Nephron progenitor cell (in vitro differentiated cells): ENCODE results near the gene FBXO22.
A peak's percentile ranks its signal among the peaks of the same experiment; 100 is the strongest.

Source experiments
- DNase-seq: peaks from one replicate; pipeline ENCODE4 v3.0.0; 2021
- H3K27ac Mint-ChIP-seq: 2 replicates; pipeline ENCODE4 v1.8.0; 2021; ENCODE audit warnings: mild to moderate bottlenecking, moderate library complexity, mixed read lengths
- H3K27me3 Mint-ChIP-seq: 2 replicates; pipeline ENCODE4 v1.8.0; 2021; ENCODE audit warnings: mild to moderate bottlenecking, low read depth, mixed read lengths; ENCODE audit not compliant: poor library complexity
- H3K36me3 Mint-ChIP-seq: 2 replicates; pipeline ENCODE4 v1.8.0; 2021; ENCODE audit warnings: low read depth, mixed read lengths
- H3K4me1 Mint-ChIP-seq: 2 replicates; pipeline ENCODE4 v1.8.0; 2021; ENCODE audit warnings: mixed read lengths
- H3K4me3 Mint-ChIP-seq: 2 replicates; pipeline ENCODE4 v1.8.0; 2021; ENCODE audit warnings: mild to moderate bottlenecking, moderate library complexity, mixed read lengths
- H3K9me3 Mint-ChIP-seq: 2 replicates; pipeline ENCODE4 v1.8.0; 2021; ENCODE audit warnings: mild to moderate bottlenecking, moderate library complexity, mixed read lengths
- CTCF ChIP-seq: fragments of 200-600 bp; sonication (generic); IDR thresholded peaks from 2 replicates; pipeline ENCODE4 v1.5.0; 2021; ENCODE audit warnings: antibody characterized with exemption

Gene FBXO22

DNA sequence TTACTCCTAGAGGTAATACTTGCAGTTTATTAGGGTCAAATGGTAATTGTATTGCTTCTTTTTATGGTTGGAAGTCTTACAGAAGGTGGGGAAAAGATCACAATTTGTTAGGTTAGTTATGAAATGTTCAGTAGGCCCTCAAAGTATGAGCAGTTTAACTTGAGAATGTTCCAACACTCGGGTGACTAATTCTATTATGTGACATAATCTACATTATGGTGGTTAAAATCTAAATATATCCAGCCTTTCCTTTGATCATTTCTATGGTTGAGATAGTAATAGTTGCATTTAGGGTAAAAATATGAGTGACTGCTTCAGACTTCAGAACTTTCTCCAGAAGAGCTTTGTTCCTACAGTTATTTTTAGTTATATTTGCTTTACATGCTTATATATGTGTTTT, 19.6 kb upstream of the FBXO22 start:
- Mint-ChIP-seq H3K4me3 (no peak overlapping the region), H3K9me3 (no peaks in the 10 kb centered on the region), H3K27me3 (peaks cover 2% of the 10 kb centered on the region), H3K27ac (peak overlapping the region; percentile 6), H3K4me1 (no peaks in the 10 kb centered on the region), H3K36me3 (peaks cover 34% of the 10 kb centered on the region)
- no peak for TF ChIP-seq CTCF
- no peak for DNase-seq

DNA sequence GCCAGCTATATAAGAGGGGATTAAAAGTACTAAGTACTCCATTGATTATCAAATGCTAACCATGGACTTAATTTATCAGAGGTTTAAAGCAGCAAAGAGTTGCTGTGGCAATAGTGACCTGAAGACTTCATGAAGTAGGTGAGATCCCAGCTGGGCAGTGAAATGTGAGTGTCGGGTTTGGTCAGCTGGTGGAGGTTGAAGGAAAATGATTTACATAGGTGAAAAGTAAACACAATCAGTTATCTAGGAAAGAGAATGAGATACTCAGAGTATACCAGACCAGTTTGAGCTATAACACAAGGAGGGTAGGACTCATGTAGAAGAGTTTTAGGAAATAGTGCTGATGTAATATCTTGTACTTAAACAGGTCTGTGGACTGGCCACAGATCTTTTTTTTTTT, 16.5 kb upstream of the FBXO22 start:
- no peaks in the 10 kb centered on the region for H3K4me1 Mint-ChIP-seq
- no peak for TF ChIP-seq CTCF
- H3K36me3 Mint-ChIP-seq = peaks cover 36% of the 10 kb centered on the region
- peaks cover 2% of the 10 kb centered on the region for H3K27me3 Mint-ChIP-seq
- no peak overlapping the region for H3K4me3 Mint-ChIP-seq
- H3K9me3 Mint-ChIP-seq = no peaks in the 10 kb centered on the region
- no peak for DNase-seq
- no peak overlapping the region for H3K27ac Mint-ChIP-seq

DNA sequence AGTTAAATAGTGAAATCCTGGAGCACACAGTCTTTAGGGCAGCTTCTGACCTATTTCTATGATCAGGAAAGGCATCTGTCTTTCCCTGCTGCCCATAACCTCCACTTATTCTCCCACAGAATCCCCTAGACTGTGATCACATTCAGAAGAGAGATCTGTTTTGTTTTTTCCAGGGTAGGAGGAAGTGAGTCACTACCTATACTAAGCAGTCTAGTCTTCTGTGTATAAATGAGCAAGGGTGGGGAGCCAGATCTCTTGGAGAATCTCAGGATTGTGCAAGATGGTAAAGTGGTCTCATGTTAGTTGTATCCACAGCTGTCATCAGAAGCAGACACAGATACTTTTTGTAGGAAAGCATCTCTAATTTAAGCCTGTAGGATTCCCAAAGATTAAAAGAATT, 11.8 kb upstream of the FBXO22 start:
- Mint-ChIP-seq H3K27ac (no peak overlapping the region), H3K36me3 (peaks cover 31% of the 10 kb centered on the region), H3K4me1 (no peaks in the 10 kb centered on the region), H3K9me3 (no peaks in the 10 kb centered on the region), H3K27me3 (peaks cover 4% of the 10 kb centered on the region), H3K4me3 (no peak overlapping the region)
- TF ChIP-seq CTCF = no peak
- DNase-seq = no peak

GRCh38 chr15:75895731-75896130, 7.9 kb upstream of the FBXO22 start:
- no peak overlapping the region for H3K27ac Mint-ChIP-seq
- DNase-seq = no peak
- H3K9me3 Mint-ChIP-seq = no peaks in the 10 kb centered on the region
- H3K36me3 Mint-ChIP-seq = peaks cover 24% of the 10 kb centered on the region
- H3K4me1 Mint-ChIP-seq = no peaks in the 10 kb centered on the region
- H3K27me3 Mint-ChIP-seq = peaks cover 4% of the 10 kb centered on the region
- no peak for TF ChIP-seq CTCF
- no peak overlapping the region for H3K4me3 Mint-ChIP-seq

GRCh38 chr15:75900577-75900976, 3.1 kb upstream of the FBXO22 start:
- peaks cover 5% of the 10 kb centered on the region for H3K27me3 Mint-ChIP-seq
- no peak overlapping the region for H3K27ac Mint-ChIP-seq
- no peaks in the 10 kb centered on the region for H3K9me3 Mint-ChIP-seq
- DNase-seq = no peak
- TF ChIP-seq CTCF = no peak
- H3K36me3 Mint-ChIP-seq = peaks cover 14% of the 10 kb centered on the region
- no peak overlapping the region for H3K4me3 Mint-ChIP-seq
- peaks cover 31% of the 10 kb centered on the region for H3K4me1 Mint-ChIP-seq

DNA sequence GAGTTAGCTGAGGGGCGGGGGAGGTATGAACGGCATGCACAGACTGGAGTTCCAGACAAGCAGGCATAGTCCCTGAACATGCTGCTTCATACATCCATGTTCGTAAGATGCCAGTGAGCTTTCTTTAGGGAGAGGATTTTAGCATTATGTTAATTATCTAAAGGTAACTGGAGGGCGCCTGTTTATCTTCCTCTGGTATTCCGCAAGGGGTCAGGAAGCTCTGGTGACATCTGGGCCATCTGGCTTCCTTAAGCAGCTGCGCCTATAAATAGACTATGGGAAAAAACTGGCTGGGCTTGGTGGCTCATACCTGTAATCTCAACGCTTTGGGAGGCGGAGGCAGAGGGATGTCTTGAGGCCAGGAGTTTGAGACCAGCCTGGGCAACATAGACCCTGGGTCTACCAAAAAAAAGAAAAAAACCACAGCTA, 1.5 kb upstream of the FBXO22 start:
- Mint-ChIP-seq H3K9me3 (no peaks in the 10 kb centered on the region), H3K27ac (peak overlapping the region; percentile 65), H3K4me3 (peak overlapping the region; percentile 81), H3K27me3 (peaks cover 5% of the 10 kb centered on the region), H3K36me3 (peaks cover 18% of the 10 kb centered on the region), H3K4me1 (peaks cover 36% of the 10 kb centered on the region)
- TF ChIP-seq CTCF = no peak
- DNase-seq = no peak
